Rectal smooth muscle tissue (tissue), 1 donor: ENCODE measurements around the gene ZNF488.

ENCODE experiments used
- H3K27ac ChIP-seq: one replicate; pipeline ENCODE4 v1.7.0; 2013; ENCODE audit warnings: low read depth, low read length, inconsistent platforms
- H3K27me3 ChIP-seq: one replicate; pipeline ENCODE4 v1.7.0; 2013; ENCODE audit warnings: low read length; ENCODE audit not compliant: control insufficient read depth, insufficient read depth
- H3K36me3 ChIP-seq: one replicate; pipeline ENCODE4 v1.7.0; 2013; ENCODE audit warnings: low read length; ENCODE audit not compliant: control insufficient read depth, insufficient read depth
- H3K4me1 ChIP-seq: one replicate; pipeline ENCODE4 v1.7.0; 2013; ENCODE audit warnings: low read length; ENCODE audit not compliant: control insufficient read depth, insufficient read depth
- H3K4me3 ChIP-seq: one replicate; pipeline ENCODE4 v1.7.0; 2013; ENCODE audit warnings: low read length
- H3K9ac ChIP-seq: one replicate; pipeline ENCODE4 v1.7.0; 2013; ENCODE audit warnings: low read length

Gene ZNF488

DNA sequence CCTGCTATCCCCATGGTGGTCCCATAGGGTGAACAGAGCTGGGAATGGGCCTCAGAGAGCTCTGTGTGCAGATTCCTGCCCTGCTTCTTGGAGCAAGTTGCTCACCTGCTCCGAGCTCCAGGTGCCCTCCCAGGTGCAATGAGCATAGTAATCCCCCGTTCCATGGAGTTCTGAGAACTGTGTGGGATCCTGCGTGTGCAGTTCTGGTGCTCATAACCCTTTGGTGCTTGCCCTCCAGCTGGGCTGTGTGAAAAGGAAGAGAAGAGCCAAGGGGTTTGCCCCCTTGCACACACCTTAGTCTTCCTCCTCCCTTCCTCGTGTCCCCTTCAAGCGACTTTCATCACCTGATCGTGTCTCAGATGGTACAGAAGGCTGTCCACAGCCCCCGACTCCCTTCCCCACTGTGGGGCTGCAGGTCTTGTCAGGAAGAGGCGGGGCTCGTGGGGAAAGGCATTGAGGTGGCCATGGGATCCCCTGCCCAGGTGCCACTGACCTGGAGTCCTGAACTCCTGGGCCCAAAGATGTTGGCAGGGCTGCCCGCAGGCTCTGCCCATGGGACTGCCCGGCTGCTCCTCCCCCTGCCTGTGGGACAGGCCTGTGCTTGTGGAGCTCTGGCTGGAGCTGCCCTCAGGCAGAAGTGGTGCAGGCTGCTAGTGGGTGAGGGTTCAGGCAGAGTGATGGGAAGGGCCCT is 21.9 kb upstream of the ZNF488 start:
- Histone ChIP-seq H3K36me3 (no peaks in the 10 kb centered on the region), H3K4me1 (peaks cover 12% of the 10 kb centered on the region)

DNA sequence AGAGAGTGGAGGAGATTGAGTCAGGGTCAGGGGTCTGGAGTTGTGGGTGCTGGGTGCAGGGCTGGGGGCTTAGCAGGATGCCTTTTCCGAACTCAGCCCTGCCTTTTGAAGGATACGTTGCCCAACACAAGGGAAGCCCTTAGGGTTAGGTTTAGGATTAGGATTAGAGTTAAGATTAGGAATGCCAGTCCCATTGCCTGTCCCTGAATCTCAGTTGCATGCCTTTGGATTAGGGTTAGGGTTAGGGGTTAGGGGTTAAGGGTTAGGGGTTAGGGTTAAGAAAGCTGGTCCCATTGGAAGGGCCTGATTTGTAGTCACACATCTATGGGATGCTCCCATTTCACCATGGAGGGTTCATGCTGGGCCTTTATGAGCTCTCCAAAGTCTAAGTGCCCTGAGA is 20.8 kb upstream of the ZNF488 start:
- Histone ChIP-seq H3K27ac (no peak overlapping the region), H3K4me3 (no peak overlapping the region), H3K9ac (no peak overlapping the region), H3K4me1 (peaks cover 12% of the 10 kb centered on the region), H3K36me3 (no peaks in the 10 kb centered on the region), H3K27me3 (no peaks in the 10 kb centered on the region)

More for the DNA sequence above, 21.9 kb upstream of the ZNF488 start:
- Histone ChIP-seq H3K27me3 (no peaks in the 10 kb centered on the region), H3K27ac (no peak overlapping the region), H3K9ac (no peak overlapping the region), H3K4me3 (no peak overlapping the region)

DNA sequence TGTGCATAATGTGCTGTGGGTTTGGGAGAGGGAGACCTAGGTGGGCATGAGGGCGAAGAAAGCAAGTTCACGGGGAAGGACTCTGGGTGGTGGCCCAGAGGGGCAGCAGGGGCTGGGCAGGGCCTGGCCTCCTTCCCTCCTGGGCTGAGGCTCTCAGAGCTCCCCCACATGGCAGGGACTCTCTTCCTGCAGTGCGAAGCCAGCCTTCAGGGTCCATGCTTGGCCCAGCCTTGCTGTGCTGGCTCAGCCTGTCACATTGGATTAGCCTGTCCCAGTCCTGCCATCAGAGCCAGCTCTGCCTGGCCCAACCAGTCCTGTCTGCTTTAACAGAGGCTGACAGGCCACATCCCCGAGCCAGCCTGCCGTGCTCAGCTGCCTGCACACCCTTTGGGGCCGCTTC is 20.4 kb upstream of the ZNF488 start:
- Histone ChIP-seq H3K27me3 (no peaks in the 10 kb centered on the region), H3K9ac (no peak overlapping the region), H3K36me3 (no peaks in the 10 kb centered on the region), H3K27ac (no peak overlapping the region), H3K4me1 (peaks cover 12% of the 10 kb centered on the region), H3K4me3 (no peak overlapping the region)

DNA sequence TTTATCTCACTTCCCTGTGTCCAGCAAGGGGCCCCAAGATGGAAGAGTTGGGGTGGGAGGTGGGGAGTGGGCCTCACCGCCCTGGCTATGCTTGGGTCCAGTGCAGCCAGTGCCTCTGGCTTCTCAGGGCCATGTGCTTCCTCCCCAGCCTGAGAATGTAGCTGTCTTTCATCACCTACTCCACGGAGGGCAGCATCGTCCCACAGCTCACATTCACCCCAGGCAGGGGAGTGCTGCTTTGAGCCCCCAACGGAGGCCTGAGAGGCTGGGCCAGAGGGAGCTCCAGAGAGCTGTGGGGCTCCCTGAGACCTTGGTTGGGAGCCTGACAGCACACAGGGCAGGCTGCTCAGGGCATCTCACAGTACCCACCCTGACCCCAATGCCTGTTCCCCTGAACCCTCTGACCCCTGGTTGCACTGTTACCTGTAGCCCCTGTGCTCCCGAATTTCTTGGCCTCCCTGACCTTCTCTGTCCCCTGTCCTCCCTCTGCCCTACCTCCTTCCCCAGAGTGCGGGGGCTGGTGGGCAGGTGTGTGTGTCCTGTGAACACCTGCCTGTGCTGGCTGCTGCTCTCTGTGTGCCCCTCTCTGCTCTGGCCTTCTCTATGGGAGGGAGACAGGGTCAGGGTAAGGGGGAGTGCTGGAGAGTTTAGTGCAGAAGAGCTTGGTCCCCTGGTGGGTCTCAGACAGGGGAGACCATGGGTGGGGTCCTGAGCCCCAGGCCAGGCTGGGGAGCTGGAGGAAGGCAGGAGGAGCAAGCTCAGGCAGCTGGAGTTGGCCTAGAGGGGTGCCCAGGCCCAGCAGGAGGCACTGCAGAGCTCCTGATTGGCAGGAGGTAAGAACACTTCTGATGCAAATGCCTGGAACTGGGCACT is 19.6 kb upstream of the ZNF488 start:
- H3K4me3 ChIP-seq = no peak overlapping the region
- H3K36me3 ChIP-seq = no peaks in the 10 kb centered on the region
- H3K27ac ChIP-seq = no peak overlapping the region
- H3K9ac ChIP-seq = peak overlapping the region; percentile 27
- H3K4me1 ChIP-seq = peaks cover 12% of the 10 kb centered on the region
- no peaks in the 10 kb centered on the region for H3K27me3 ChIP-seq

DNA sequence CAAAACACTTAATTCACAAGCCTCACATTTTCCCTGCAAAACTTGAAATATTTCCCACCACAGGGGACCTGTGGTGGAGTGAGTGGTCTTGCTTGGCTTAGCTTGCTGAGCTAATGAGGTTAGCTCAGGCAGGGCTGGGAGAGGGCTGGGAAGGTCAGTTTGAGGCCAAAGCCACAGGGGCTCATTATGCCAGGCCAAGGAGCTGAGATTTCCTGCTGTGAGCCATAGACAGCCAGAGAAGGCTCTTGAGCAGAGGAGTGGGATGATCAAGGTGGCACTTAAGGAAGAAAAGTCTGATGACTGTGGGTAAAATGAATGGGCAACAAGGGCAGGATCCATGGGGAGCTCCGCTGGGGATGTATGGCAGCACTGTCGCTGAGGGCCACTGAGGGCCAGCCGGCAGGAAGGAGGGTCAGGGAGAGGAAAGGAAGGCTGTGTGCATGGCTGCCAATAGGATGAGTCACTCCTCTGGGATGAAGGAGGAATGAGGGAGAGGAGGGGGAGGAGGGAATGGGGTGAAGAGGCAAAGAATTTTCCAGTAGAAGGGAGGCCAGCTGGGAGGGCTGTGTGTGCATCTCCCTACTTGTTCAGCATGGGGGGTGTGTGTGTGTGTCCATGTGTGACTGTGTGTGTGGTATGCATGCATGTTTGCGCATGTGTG is 18.7 kb upstream of the ZNF488 start:
- H3K4me1 ChIP-seq = peaks cover 12% of the 10 kb centered on the region

DNA sequence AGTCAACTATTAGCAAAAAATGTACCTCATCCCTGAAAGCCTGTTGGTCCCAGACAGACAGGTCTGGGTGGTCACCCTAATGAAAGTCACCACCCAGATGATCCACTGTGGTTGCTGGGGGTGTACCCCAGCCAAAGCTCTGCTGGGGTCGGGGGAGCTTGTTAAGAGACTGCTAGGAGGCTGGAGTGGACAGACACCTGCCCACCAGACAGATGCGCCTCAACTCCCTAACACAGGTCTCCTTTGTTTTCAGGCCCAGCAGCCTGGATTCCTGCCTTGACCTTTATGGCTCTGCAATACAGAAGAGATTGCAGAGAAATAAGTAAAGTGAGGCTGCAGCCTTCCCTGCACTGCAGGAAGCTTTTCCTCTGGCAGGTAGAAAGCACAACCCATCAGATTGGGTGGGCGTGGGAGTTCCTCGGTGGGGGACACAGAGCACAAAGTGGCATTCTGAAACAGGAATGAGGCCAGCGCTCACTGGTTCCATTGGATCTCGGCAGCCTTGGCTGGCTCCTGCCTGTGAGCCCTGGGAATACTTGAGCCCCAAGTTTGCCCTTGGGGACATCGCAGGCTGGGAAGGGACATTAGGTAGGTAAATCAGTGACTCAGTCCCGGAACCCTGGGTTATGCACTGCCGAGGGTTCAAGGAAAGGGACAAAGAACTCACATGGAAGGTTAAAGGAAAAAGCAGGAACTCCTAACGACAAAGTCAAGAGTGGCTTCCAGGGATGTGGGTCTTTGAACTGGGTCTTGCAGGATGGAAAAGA is 18.0 kb upstream of the ZNF488 start:
- Histone ChIP-seq H3K27ac (no peak overlapping the region), H3K4me3 (no peak overlapping the region), H3K9ac (no peak overlapping the region), H3K36me3 (no peaks in the 10 kb centered on the region), H3K4me1 (peaks cover 12% of the 10 kb centered on the region), H3K27me3 (no peaks in the 10 kb centered on the region)

More for the DNA sequence above, 18.7 kb upstream of the ZNF488 start:
- Histone ChIP-seq H3K27me3 (no peaks in the 10 kb centered on the region), H3K9ac (no peak overlapping the region), H3K27ac (no peak overlapping the region), H3K36me3 (no peaks in the 10 kb centered on the region), H3K4me3 (no peak overlapping the region)

DNA sequence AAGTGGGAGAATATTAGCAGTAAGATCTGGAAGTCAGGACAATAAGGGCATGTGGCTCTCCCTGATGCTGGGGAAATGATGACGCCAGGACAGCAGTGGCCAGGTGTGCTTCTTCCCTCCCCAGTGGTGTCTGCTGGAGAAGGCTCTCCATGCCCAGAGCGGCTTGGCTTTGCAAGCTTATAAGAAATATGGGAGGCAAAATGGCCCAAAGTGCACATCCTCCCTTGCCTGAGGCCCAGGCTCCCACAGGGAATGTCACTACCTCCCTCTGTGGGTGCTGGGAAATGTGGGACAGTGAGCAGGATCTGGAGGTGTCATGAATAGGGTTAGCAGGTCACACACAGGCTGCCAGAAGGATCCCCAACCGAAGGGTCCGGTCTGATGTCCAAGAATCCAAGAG is 17.1 kb upstream of the ZNF488 start:
- H3K4me1 ChIP-seq = peaks cover 12% of the 10 kb centered on the region
- H3K36me3 ChIP-seq = no peaks in the 10 kb centered on the region
- no peak overlapping the region for H3K4me3 ChIP-seq
- no peak overlapping the region for H3K27ac ChIP-seq
- no peaks in the 10 kb centered on the region for H3K27me3 ChIP-seq
- no peak overlapping the region for H3K9ac ChIP-seq

DNA sequence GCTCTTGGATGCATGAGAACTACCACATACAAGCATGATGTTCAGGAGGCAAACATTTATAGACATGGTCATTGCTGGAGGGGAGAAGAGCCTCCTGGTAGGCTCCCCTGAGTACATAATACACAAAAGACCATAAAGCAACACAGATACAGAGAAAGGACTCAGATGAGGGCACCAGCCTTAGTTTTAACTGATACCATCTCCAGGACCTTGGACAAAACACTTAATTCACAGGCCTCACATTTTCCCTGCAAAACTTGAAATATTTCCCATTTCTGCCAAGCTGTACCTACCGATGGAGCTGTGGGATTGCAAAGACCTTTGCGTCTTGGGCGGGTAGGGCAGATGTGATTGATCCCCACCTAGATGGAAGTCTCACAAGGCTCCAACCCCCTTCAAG is 16.7 kb upstream of the ZNF488 start:
- Histone ChIP-seq H3K4me3 (no peak overlapping the region), H3K27ac (no peak overlapping the region), H3K36me3 (no peaks in the 10 kb centered on the region), H3K4me1 (peaks cover 12% of the 10 kb centered on the region), H3K27me3 (no peaks in the 10 kb centered on the region), H3K9ac (no peak overlapping the region)

DNA sequence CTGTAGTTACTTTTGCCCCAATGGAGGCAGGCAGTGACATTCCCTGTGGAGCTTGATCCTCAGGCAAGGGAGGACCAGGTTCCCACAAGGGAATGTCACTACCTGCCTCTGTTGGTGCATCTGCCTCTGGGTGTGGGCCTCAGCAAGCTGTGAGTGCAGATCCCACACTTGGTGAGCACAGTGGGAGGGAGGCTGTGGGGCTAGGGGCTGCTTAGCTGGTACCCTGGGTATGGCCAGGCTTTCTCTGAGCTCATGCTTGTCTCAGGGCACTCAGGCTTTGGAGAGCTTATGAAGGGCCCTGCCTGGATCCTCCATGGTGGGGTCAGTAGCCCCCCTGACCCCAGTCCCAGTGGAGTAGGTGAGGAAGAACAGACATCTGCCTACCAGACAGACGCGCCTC is 16.2 kb upstream of the ZNF488 start:
- no peaks in the 10 kb centered on the region for H3K27me3 ChIP-seq
- H3K4me3 ChIP-seq = no peak overlapping the region
- H3K4me1 ChIP-seq = peaks cover 12% of the 10 kb centered on the region
- H3K36me3 ChIP-seq = no peaks in the 10 kb centered on the region
- H3K27ac ChIP-seq = no peak overlapping the region
- H3K9ac ChIP-seq = no peak overlapping the region

DNA sequence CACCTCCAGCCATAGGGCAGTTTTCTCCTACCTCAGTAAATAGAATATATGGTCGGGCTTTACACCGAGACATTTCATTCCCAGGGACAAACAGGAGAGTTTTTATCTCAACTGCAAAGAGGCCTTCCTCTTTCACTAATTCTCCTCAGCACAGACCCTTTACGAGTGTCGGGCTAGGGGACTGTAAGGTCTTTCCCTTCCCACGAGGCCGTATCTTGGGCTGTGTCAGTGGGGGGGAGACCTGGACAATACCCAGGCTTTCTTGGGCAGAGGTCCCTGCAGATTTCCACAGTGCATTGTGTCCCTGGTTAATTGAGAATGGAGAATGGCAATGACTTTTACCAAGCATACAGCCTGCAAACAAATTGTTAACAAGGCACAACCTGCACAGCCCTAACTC is 13.2 kb upstream of the ZNF488 start:
- no peaks in the 10 kb centered on the region for H3K4me1 ChIP-seq
- H3K4me3 ChIP-seq = no peak overlapping the region
- no peak overlapping the region for H3K9ac ChIP-seq
- no peaks in the 10 kb centered on the region for H3K27me3 ChIP-seq
- no peak overlapping the region for H3K27ac ChIP-seq
- H3K36me3 ChIP-seq = no peaks in the 10 kb centered on the region

DNA sequence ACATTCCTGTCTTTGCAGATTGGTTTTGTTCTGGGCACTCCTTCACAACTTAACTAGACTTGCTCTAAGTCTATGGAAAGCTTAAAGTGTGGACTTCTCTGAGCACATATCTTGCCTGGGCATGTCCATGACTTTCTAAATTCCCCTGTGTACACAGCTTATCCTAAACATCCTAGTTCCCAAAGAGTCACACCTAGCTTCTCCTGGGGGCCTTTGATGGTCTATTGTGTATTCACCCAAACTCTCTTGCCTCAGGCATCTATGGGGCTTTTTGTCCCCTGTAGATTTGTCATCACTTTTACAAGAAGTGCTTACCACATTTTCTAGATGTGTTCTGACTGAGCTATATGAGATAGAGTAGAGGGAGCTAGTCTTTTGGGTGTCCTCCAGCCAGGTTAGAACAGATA is 12.2 kb upstream of the ZNF488 start:
- no peaks in the 10 kb centered on the region for H3K36me3 ChIP-seq
- no peak overlapping the region for H3K4me3 ChIP-seq
- no peak overlapping the region for H3K27ac ChIP-seq
- H3K9ac ChIP-seq = no peak overlapping the region
- no peaks in the 10 kb centered on the region for H3K27me3 ChIP-seq
- H3K4me1 ChIP-seq = no peaks in the 10 kb centered on the region

DNA sequence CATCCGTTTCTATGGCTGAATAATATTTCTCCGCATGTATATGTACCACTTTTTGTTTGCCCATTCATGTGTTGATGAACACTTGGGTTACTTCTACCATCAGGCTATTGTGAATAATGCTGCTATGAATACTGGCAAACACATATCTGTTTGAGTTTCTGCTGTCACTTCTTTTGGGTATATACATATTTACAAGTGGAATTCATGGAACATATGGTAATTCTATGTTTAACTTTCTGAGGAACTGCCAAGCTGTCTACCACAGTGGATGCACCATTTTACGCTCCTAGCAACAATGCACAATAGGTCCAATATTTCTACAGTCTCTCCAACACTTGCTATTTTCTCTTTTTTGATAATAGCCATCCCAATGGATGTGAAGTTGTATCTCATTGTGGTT is 5.5 kb upstream of the ZNF488 start:
- no peak overlapping the region for H3K4me3 ChIP-seq
- no peaks in the 10 kb centered on the region for H3K4me1 ChIP-seq
- no peaks in the 10 kb centered on the region for H3K27me3 ChIP-seq
- H3K36me3 ChIP-seq = no peaks in the 10 kb centered on the region
- no peak overlapping the region for H3K9ac ChIP-seq
- no peak overlapping the region for H3K27ac ChIP-seq
